Measurements from ENCODE around the gene SMURF2.
A peak's percentile ranks its signal among the peaks of the same experiment; 100 is the strongest.
"Not testable (repeated sequence)": the region's sequence is repeated elsewhere in the genome, so short reads cannot be mapped to it uniquely, and the experiment has no call there.

- not testable (repeated sequence) for TF ChIP-seq EZH2phosphoT487 (IDR thresholded peaks at IDR 0.05; ENCODE audit: borderline replicate concordance); CTCF (IDR thresholded peaks at IDR 0.05 in 2 of 3, conservative IDR thresholded peaks at IDR 0.05 in 1 of 3; ENCODE audit: borderline replicate concordance in 1 of 3, insufficient read depth in 1 of 3, low read depth in 2 of 3, low read length in 2 of 3); EZH2 (IDR thresholded peaks at IDR 0.05); POLR2A (IDR thresholded peaks at IDR 0.05; ENCODE audit: borderline replicate concordance, extremely low read depth, insufficient read depth, insufficient read length); CBX3 (IDR thresholded peaks at IDR 0.05; ENCODE audit: low read depth); ZFX (IDR thresholded peaks at IDR 0.05); POLR2AphosphoS5 (IDR thresholded peaks at IDR 0.05; ENCODE audit: low read depth, low read length); RAD21 (IDR thresholded peaks at IDR 0.05; ENCODE audit: low read depth); MAX (IDR thresholded peaks at IDR 0.05); ZNF274 (IDR thresholded peaks at IDR 0.05; ENCODE audit: low read depth, low read length); YY1 (IDR thresholded peaks at IDR 0.05; ENCODE audit: extremely low read depth, insufficient replicate concordance, low read depth, low read length); REST (IDR thresholded peaks at IDR 0.05; ENCODE audit: low read depth)
- TF ChIP-seq SRF (IDR thresholded peaks at IDR 0.05; ENCODE audit: low read depth), result peak; percentile 36; the same call in 1 of the 2 replicates
These were observed 8.9 kb upstream of the SMURF2 start for GRCh38 chr17:64670843-64671590.

Data from HCT116 (cell line).